ENCODE measurements around the gene LRPPRC.

The LRPPRC gene

DNA sequence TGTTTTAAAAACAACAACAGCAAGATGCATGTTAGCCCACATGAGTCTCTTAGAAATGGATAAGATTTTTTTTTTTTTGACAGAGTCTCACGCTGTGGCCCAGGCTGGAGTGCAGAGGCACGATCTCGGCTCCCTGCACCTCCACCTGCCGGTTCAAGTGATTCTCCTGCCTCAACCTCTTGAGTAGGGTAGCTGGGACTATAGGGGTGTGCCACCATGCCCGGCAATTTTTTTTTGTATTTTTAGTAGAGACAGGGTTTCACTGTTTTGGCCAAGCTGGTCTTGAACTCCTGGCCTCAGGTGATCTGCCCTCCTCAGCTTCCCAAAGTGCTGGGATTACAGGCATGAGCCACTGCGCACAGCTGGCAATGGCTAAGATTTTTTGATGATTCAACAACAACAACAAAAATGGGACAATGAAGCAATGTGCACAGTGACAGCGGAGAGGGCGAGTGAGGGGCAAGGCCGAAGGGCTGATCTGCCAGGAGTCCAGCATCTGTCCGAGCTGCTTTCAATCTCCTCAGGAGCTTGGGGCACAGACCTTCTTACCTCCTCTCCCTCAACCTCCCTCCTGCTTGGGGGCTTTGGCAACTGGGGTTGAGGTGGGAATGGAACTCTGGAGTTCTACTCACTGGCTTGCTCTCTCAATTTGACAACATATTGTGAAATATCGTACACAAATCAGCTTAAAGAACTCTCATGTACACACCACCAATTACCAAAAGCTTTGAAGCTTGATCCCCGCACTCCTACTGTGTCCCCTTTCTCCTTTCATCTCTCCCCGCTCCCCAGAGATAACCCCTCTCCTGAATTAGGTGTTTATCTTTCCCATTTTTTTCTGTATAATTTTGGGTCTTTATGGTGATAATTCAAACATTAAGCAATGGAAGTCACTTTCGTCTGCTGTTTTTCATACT lies 153.6 kb downstream of the LRPPRC start:
- no peak for DNase-seq (ENCODE audit: low read depth)
- TF ChIP-seq, protein P1, sequence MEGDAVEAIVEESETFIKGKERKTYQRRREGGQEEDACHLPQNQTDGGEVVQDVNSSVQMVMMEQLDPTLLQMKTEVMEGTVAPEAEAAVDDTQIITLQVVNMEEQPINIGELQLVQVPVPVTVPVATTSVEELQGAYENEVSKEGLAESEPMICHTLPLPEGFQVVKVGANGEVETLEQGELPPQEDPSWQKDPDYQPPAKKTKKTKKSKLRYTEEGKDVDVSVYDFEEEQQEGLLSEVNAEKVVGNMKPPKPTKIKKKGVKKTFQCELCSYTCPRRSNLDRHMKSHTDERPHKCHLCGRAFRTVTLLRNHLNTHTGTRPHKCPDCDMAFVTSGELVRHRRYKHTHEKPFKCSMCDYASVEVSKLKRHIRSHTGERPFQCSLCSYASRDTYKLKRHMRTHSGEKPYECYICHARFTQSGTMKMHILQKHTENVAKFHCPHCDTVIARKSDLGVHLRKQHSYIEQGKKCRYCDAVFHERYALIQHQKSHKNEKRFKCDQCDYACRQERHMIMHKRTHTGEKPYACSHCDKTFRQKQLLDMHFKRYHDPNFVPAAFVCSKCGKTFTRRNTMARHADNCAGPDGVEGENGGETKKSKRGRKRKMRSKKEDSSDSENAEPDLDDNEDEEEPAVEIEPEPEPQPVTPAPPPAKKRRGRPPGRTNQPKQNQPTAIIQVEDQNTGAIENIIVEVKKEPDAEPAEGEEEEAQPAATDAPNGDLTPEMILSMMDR (IDR thresholded peaks at IDR 0.05; ENCODE audit: insufficient read depth, low read depth, low read length, missing control alignments): no peak
- no peak overlapping the region for H3K4me3 ChIP-seq (ENCODE audit: low read depth, low read length)

DNA sequence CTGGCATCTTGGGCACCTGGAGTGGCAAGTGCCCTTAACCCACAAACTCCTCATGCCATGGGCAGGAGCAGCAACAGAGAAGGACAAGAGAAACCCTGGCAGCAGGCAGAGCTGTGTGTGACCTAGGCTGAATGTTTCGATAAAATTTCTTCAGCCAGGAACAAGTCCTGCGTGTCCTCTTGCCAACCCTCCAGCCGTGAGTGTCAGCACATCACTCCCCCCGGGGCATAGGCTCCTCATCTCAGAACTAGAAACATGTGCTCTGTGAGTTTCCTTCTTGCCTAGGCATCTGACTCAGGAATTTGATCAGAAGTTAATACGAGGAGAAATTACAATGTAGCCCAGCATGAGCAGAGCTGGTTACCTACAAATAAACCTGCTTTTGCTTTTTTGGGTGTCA lies 154.8 kb downstream of the LRPPRC start:
- no peak overlapping the region for H3K4me3 ChIP-seq (ENCODE audit: low read depth, low read length)
- TF ChIP-seq, protein P1 (IDR thresholded peaks at IDR 0.05; ENCODE audit: insufficient read depth, low read depth, low read length, missing control alignments): no peak
- no peak for DNase-seq (ENCODE audit: low read depth)

DNA sequence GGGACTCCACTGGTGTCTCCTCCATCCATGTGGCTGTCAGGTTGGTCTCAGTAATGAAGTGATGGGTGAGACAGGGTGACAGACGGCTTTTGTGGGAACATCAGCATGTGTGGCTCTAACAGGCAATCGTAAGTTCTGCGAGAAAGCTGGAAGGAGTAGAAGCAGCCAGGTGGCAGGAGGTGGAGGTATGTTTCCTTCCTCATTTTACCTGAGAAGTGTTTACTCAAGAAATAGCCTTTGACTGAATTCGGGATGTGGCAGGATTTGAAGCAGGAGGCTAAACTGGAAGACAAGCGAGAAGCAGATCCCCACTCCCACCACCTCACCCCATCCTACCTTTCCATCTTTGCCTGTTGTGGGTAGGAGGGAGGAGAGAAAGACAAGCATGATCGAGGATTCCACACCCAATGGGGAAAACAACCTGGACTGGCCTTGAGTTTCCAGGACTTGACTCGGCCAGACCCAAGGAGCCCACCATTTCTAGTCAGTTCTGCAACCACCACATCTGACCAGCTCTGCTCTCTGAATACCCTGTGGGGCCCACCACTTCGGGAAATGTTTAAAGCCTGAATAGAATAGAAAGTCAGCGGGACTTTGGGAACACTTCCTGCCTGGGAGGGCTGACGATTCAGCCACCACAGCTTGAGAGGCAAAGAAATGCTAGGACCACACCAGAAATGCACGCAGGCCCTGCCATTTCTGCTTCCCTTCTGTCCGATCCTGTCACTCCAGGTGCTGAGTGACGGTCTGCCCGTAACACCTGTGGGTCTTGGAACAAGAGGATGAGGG lies 155.8 kb downstream of the LRPPRC start:
- no peak overlapping the region for H3K4me3 ChIP-seq (ENCODE audit: low read depth, low read length)
- no peak for DNase-seq (ENCODE audit: low read depth)
- TF ChIP-seq, protein P1 (IDR thresholded peaks at IDR 0.05; ENCODE audit: insufficient read depth, low read depth, low read length, missing control alignments): no peak

DNA sequence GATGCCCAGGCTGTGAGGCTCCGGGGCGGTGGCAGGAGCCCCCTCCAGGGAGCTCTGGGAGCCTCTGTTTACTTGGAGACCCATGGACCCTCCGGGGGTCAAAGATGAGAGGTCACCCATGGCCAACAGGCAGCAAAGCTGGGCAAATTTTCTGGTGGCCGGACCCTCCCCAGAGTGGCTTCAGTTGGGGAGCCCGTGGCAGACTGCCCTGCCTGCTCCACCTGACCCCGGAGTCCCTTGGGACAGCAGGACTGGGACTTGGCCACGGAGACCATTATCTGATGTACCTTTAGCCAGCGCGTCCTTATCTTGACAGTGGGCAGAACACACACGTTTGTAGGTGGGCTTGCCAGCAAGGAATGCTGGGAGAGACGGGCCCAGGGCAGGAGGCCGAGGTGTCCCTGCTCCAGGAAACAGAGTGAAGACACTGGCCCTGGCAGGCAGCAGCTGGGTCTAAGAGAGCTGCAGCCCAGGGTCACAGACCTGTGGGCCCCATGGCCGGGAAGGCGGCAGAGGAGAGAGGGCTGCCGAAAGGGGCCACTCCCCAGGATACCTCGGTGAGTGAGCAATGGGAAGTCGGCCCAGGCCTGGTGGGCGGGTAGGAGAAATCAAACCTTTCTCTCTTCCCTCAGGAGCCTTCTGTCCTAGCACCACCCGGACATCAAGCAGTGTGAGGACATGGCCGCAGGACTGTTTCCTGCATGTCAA lies 157.1 kb downstream of the LRPPRC start, which contains the start of the genes ABCG5 and ABCG8:
ABCG5 (minus strand) TSS at position 280 of the 708 bp plus-strand sequence; CDS start at position 120, 160 bp downstream.
ABCG8 (plus strand) TSS at position 412 of the 708 bp plus-strand sequence; CDS start at position 495, 83 bp downstream.
- TF ChIP-seq, protein P1 (IDR thresholded peaks at IDR 0.05; ENCODE audit: insufficient read depth, low read depth, low read length, missing control alignments): no peak
- no peak for DNase-seq (ENCODE audit: low read depth)
- no peak within 1 kb of the TSS for H3K4me3 ChIP-seq (ENCODE audit: low read depth, low read length)

DNA sequence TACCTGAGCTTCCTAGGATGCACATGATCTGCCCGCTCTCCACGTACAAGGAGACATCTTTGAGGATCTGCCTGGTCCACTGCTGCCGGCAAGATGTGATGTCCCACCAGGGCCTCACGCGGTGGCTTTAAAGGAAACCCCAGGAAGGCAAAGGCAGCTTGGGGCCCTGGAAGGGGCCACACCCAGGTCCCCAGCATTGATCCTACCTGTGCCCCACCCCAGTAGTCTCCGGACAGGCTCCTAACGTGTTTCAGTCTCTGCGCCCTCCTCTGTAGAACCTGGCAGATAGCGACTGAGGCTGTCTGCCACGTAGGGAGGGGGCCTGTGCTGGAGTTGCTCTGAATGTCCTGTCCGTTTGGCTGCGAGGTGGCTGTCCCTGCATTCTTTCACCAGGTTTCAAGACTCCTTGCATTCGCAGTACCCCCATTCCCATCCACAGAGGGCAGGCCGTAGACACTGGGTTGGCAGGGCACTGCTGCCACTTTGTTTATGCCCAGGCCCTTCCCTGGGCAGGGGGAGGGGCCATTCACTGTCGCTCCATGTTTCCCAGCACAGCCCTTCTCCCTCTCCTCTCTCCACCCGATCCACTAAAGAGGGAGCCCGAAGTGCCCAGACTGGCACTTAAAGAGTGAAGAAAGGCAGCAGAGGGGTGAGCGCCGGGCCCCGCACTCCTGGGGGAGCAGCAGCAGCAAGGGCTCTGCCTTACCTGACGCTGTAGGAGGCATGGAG lies 157.8 kb downstream of the LRPPRC start:
- TF ChIP-seq, protein P1 (IDR thresholded peaks at IDR 0.05; ENCODE audit: insufficient read depth, low read depth, low read length, missing control alignments): no peak
- H3K4me3 ChIP-seq (ENCODE audit: low read depth, low read length): no peak overlapping the region
- no peak for DNase-seq (ENCODE audit: low read depth)

DNA sequence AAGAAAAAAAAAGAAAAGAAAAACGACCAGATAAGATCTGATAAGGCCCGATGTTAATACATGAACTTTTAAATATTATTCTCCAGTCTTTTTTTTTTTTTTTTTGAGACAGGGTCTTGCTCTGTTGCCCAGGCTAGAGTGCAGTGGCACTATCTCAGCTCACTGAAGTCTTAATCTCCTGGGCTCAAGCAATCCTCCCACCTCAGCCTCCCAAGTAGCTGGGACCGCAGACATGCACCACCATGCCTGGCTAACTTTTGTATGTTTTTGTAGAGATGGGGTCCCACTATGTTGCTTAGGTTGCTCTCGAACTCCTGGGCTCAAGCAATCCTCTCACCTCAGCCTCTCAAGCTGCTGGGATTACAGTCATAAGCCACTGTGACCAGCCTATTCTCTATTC lies 158.8 kb downstream of the LRPPRC start:
- H3K4me3 ChIP-seq (ENCODE audit: low read depth, low read length): no peak overlapping the region
- TF ChIP-seq, protein P1 (IDR thresholded peaks at IDR 0.05; ENCODE audit: insufficient read depth, low read depth, low read length, missing control alignments): no peak
- DNase-seq (ENCODE audit: low read depth): no peak

Data from GM12865 (cell line).